MCF 10A (cell line): ENCODE results near the gene PTPRN2. TPM values are rescaled to one million over a fixed set of nuclear protein-coding genes. Genes with fewer than 3 reads are reported as not detected.

Experiments used
- BruUV-seq: library from RNA; stranded (reverse); fragments of 400-500 nt; replicated peaks from 2 replicates; lab custom pipeline; 2021; lab: Mats Ljungman, UMichigan
- CTCF ChIA-PET: fragments of 300-600 bp; sonication (Branson Sonifier 250); formaldehyde crosslinking; extraction: SDS; loops from one replicate; lab custom pipeline; 2021; ENCODE audit warnings: antibody characterized with exemption, inconsistent platforms; lab: Yijun Ruan, JAX
- POLR2A ChIA-PET: fragments of 300-600, 350-650 bp; sonication (Branson Sonifier 250); formaldehyde crosslinking; extraction: SDS; loops from one replicate; lab custom pipeline; 2020; ENCODE audit warnings: antibody characterized with exemption, inconsistent platforms; lab: Yijun Ruan, JAX
- DNase-seq: peaks from one replicate; pipeline ENCODE4 v3.0.0-alpha.2; 2018; ENCODE audit not compliant: unreplicated experiment
- H3K27ac Mint-ChIP-seq: one replicate; pipeline ENCODE4 v1.8.0; 2022; ENCODE audit warnings: mild to moderate bottlenecking, low read depth, mixed read lengths; ENCODE audit not compliant: unreplicated experiment
- H3K27me3 Mint-ChIP-seq: one replicate; pipeline ENCODE4 v1.8.0; 2022; ENCODE audit warnings: mixed read lengths; ENCODE audit not compliant: insufficient read depth, unreplicated experiment
- H3K36me3 Mint-ChIP-seq: one replicate; pipeline ENCODE4 v1.8.0; 2022; ENCODE audit warnings: mild to moderate bottlenecking, moderate library complexity, mixed read lengths; ENCODE audit not compliant: insufficient read depth, unreplicated experiment
- H3K4me1 Mint-ChIP-seq: one replicate; pipeline ENCODE4 v1.8.0; 2022; ENCODE audit warnings: mixed read lengths; ENCODE audit not compliant: insufficient read depth, unreplicated experiment
- H3K4me3 Mint-ChIP-seq: one replicate; pipeline ENCODE4 v1.8.0; 2022; ENCODE audit warnings: mild to moderate bottlenecking, moderate library complexity, mixed read lengths; ENCODE audit not compliant: unreplicated experiment
- H3K9me3 Mint-ChIP-seq: one replicate; pipeline ENCODE4 v1.8.0; 2022; ENCODE audit warnings: mixed read lengths; ENCODE audit not compliant: unreplicated experiment
- intact Hi-C: fragments of 100-400 bp; cut with micrococcal nuclease; formaldehyde crosslinking; loops from 2 replicates; pipeline ENCODE4 v1.14.1; 2022
- total RNA-seq: library from RNA; stranded (reverse); gene quantifications from 2 replicates; pipeline ENCODE4 v1.2.3, GENCODE V29; 2022
- TF ChIP-seq, protein P1 (sequence below): fragments of 200-600 bp; IDR thresholded peaks from one replicate; pipeline ENCODE4 v1.8.0; 2022; ENCODE audit warnings: antibody characterized with exemption, mild to moderate bottlenecking; ENCODE audit not compliant: unreplicated experiment

Gene PTPRN2
- total RNA-seq, 1 experiment from 2014 or later, result 4.5 TPM

GRCh38 chr7:157926107-157926506, 661.5 kb downstream of the PTPRN2 start:
- Mint-ChIP-seq H3K27ac (no peak overlapping the region), H3K36me3 (no peaks in the 10 kb centered on the region), H3K4me3 (no peak overlapping the region), H3K4me1 (no peaks in the 10 kb centered on the region), H3K27me3 (no peaks in the 10 kb centered on the region), H3K9me3 (peaks cover 16% of the 10 kb centered on the region)
- CTCF ChIA-PET, result interaction anchor here (0.7 kb wide), 1 partner anchor 209 kb away, joined by 3 read pairs; no protein-coding TSS in a partner anchor
- DNase-seq, result no peak
- POLR2A ChIA-PET, result no interaction called here
- TF ChIP-seq, protein P1, sequence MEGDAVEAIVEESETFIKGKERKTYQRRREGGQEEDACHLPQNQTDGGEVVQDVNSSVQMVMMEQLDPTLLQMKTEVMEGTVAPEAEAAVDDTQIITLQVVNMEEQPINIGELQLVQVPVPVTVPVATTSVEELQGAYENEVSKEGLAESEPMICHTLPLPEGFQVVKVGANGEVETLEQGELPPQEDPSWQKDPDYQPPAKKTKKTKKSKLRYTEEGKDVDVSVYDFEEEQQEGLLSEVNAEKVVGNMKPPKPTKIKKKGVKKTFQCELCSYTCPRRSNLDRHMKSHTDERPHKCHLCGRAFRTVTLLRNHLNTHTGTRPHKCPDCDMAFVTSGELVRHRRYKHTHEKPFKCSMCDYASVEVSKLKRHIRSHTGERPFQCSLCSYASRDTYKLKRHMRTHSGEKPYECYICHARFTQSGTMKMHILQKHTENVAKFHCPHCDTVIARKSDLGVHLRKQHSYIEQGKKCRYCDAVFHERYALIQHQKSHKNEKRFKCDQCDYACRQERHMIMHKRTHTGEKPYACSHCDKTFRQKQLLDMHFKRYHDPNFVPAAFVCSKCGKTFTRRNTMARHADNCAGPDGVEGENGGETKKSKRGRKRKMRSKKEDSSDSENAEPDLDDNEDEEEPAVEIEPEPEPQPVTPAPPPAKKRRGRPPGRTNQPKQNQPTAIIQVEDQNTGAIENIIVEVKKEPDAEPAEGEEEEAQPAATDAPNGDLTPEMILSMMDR, result no peak
- intact Hi-C loops, result no loop called here
- BruUV-seq, result no TSS peak

- TF ChIP-seq, protein P1, result no peak
- BruUV-seq, result no TSS peak
- Mint-ChIP-seq H3K36me3 (no peaks in the 10 kb centered on the region), H3K27me3 (no peaks in the 10 kb centered on the region), H3K27ac (no peak overlapping the region), H3K4me3 (no peak overlapping the region), H3K4me1 (no peaks in the 10 kb centered on the region), H3K9me3 (peaks cover 16% of the 10 kb centered on the region)
- intact Hi-C loops, result no loop called here
- ChIA-PET CTCF (interaction anchor here (0.7 kb wide), 1 partner anchor 210 kb away, joined by 3 read pairs; no protein-coding TSS in a partner anchor), POLR2A (no interaction called here)
- no peak for DNase-seq
Observed at GRCh38 chr7:157925383-157925875, 662.2 kb downstream of the PTPRN2 start.

GRCh38 chr7:157923903-157924630, 663.6 kb downstream of the PTPRN2 start:
- H3K36me3 Mint-ChIP-seq, result no peaks in the 10 kb centered on the region

DNA sequence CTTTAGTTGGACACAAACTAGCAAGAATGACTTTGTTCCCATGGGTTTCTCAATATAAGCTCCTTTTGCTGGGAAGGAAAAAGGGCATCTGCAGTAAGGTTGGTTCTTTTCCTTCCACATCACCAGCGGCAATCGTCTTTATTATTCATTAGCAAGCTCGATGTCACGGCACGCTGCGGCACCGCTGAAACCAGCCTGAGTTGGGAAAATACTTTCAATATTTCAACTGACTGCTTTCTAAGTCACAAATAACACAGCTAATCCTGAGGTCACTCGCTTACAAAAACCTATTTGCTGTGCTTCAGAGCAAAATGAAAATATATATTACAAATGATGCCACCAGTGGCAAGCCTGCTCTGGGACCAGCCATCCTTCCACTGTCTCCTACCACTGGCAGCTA, 665.0 kb downstream of the PTPRN2 start:
- CTCF ChIA-PET, result no interaction called here
- H3K36me3 Mint-ChIP-seq, result no peaks in the 10 kb centered on the region
- TF ChIP-seq, protein P1, result no peak
- peaks cover 8% of the 10 kb centered on the region for H3K9me3 Mint-ChIP-seq
- no TSS peak for BruUV-seq
- no peak overlapping the region for H3K4me3 Mint-ChIP-seq
- no peaks in the 10 kb centered on the region for H3K4me1 Mint-ChIP-seq
- DNase-seq, result no peak
- POLR2A ChIA-PET, result no interaction called here
- H3K27ac Mint-ChIP-seq, result no peak overlapping the region
- no peaks in the 10 kb centered on the region for H3K27me3 Mint-ChIP-seq
- intact Hi-C loops, result no loop called here

More at GRCh38 chr7:157923903-157924630, 663.6 kb downstream of the PTPRN2 start:
- ChIA-PET CTCF (no interaction called here), POLR2A (no interaction called here)
- H3K4me3 Mint-ChIP-seq, result no peak overlapping the region
- intact Hi-C loops, result no loop called here
- no peaks in the 10 kb centered on the region for H3K4me1 Mint-ChIP-seq
- peaks cover 8% of the 10 kb centered on the region for H3K9me3 Mint-ChIP-seq
- BruUV-seq, result no TSS peak
- H3K27ac Mint-ChIP-seq, result no peak overlapping the region
- TF ChIP-seq, protein P1, result no peak
- DNase-seq, result no peak
- H3K27me3 Mint-ChIP-seq, result no peaks in the 10 kb centered on the region
